Measurements from ENCODE around the gene PGLYRP1.

Gene PGLYRP1

GRCh38 chr19:46063201-46063600, 40.3 kb upstream of the PGLYRP1 start:
- H3K4me3 ChIP-seq (ENCODE audit: low read length), result no peak overlapping the region
- TF ChIP-seq CTCF (conservative IDR thresholded peaks at IDR 0.05; ENCODE audit: low read length), result no peak
- DNase-seq (ENCODE audit: low read depth), result no peak

- DNase-seq (ENCODE audit: low read depth), result no peak
- no peak overlapping the region for H3K4me3 ChIP-seq (ENCODE audit: low read length)
Measured at GRCh38 chr19:46060012-46060411, 37.2 kb upstream of the PGLYRP1 start.

GRCh38 chr19:46058778-46059177, 35.9 kb upstream of the PGLYRP1 start:
- TF ChIP-seq CTCF (conservative IDR thresholded peaks at IDR 0.05; ENCODE audit: low read length), result no peak
- no peak overlapping the region for H3K4me3 ChIP-seq (ENCODE audit: low read length)
- DNase-seq (ENCODE audit: low read depth), result no peak

More at GRCh38 chr19:46060012-46060411, 37.2 kb upstream of the PGLYRP1 start:
- TF ChIP-seq CTCF (conservative IDR thresholded peaks at IDR 0.05; ENCODE audit: low read length), result no peak

GRCh38 chr19:46056536-46056935, 33.7 kb upstream of the PGLYRP1 start:
- no peak for DNase-seq (ENCODE audit: low read depth)
- no peak overlapping the region for H3K4me3 ChIP-seq (ENCODE audit: low read length)
- TF ChIP-seq CTCF (conservative IDR thresholded peaks at IDR 0.05; ENCODE audit: low read length), result no peak

- H3K4me3 ChIP-seq (ENCODE audit: low read length), result no peak overlapping the region
- no peak for DNase-seq (ENCODE audit: low read depth)
- TF ChIP-seq CTCF (conservative IDR thresholded peaks at IDR 0.05; ENCODE audit: low read length), result no peak
Measured at GRCh38 chr19:46052896-46053295, 30.0 kb upstream of the PGLYRP1 start.

GRCh38 chr19:46049597-46049996, 26.7 kb upstream of the PGLYRP1 start:
- DNase-seq (ENCODE audit: low read depth), result no peak
- no peak for TF ChIP-seq CTCF (conservative IDR thresholded peaks at IDR 0.05; ENCODE audit: low read length)
- no peak overlapping the region for H3K4me3 ChIP-seq (ENCODE audit: low read length)

GRCh38 chr19:46043519-46043918, 20.7 kb upstream of the PGLYRP1 start:
- DNase-seq (ENCODE audit: low read depth), result no peak
- H3K4me3 ChIP-seq (ENCODE audit: low read length), result no peak overlapping the region
- no peak for TF ChIP-seq CTCF (conservative IDR thresholded peaks at IDR 0.05; ENCODE audit: low read length)

Data from AG10803 (cell line).